ENCODE measurements around the gene MEIS2.

Gene MEIS2

DNA sequence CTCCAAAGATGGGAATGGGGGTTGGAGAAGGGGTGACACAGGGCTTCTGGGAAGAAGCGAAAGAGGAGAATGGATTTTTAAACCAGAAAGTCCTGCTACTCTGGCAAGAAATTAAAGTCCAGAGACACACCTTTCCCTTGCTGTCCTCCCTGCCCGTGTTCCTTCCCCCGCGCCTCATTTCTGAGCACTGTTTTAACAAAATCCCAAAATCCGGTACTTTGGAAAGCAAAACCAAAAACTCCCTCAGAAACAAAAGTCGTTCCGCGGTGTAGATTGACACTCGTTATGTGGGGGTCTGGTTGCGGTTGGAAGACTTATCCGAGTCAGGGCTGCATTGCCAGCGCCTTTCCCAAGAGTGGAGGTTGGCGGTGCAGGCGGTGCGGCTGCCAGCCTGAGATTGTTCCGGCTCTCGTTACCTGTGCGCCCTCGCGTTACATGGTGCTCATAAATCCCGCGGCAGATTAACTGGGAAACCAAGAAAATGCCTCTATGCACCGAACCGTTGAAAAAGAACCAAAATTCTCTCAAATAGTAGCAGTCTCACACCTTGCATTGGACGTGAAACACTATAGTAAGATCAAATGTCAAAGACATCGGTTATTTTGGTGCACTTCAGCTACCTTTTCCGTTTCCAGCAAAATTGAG is 217.7 kb downstream of the MEIS2 start:
- Histone ChIP-seq H3K27ac (ENCODE audit: low read depth, low read length) (no peak overlapping the region), H3K4me1 (ENCODE audit: control insufficient read depth, insufficient read depth, low read length) (peaks cover 10% of the 10 kb centered on the region), H3K27me3 (ENCODE audit: control insufficient read depth, insufficient read depth, low read length) (peaks cover 15% of the 10 kb centered on the region), H3K36me3 (ENCODE audit: control insufficient read depth, insufficient read depth, low read length) (no peaks in the 10 kb centered on the region), H3K4me3 (ENCODE audit: low read length) (peak overlapping the region; percentile 25), H3K9ac (ENCODE audit: low read length) (no peak overlapping the region)

DNA sequence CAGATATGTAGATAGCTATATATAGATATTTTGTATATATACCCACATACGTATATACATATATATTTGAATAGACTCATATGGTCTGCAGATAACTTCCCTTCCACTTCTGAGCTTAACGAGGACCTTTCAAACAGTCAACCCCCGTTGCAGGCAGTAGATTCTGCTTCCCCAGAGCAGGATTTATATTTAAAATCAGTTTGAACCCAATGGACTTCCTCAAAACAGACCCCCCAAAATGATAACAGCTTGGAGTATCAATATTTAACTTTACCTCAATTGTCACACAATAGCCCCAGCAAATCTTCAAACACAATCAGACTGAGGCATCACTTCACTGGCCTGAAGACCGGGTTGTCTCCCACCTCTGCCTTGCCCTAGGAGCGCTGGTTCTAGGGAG is 218.3 kb downstream of the MEIS2 start:
- H3K4me3 ChIP-seq (ENCODE audit: low read length) = no peak overlapping the region

DNA sequence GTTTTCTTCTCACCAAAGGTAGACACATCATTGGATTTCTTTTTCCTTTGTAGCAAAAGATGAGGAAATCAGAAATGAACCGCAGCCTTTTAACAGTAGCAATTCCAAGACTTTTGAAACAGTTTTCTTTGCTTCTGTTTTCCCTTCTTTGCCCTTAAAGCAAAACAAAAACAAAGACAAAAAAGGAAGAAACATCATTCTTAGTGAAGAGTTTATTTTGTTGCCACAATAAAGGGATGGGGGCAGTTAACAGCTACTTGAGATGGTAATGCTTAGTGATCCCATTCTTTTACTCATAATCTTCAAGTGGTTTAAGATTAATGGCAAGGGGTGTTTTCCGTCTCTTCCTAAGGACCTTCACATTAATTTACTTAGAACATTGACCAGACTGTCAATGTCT is 218.8 kb downstream of the MEIS2 start:
- H3K4me1 ChIP-seq (ENCODE audit: control insufficient read depth, insufficient read depth, low read length) = peaks cover 10% of the 10 kb centered on the region
- H3K27me3 ChIP-seq (ENCODE audit: control insufficient read depth, insufficient read depth, low read length) = peaks cover 15% of the 10 kb centered on the region
- H3K27ac ChIP-seq (ENCODE audit: low read depth, low read length) = no peak overlapping the region
- H3K9ac ChIP-seq (ENCODE audit: low read length) = no peak overlapping the region
- no peak overlapping the region for H3K4me3 ChIP-seq (ENCODE audit: low read length)
- H3K36me3 ChIP-seq (ENCODE audit: control insufficient read depth, insufficient read depth, low read length) = no peaks in the 10 kb centered on the region

More for the DNA sequence above, 218.3 kb downstream of the MEIS2 start:
- Histone ChIP-seq H3K36me3 (ENCODE audit: control insufficient read depth, insufficient read depth, low read length) (no peaks in the 10 kb centered on the region), H3K4me1 (ENCODE audit: control insufficient read depth, insufficient read depth, low read length) (peaks cover 10% of the 10 kb centered on the region), H3K9ac (ENCODE audit: low read length) (no peak overlapping the region), H3K27me3 (ENCODE audit: control insufficient read depth, insufficient read depth, low read length) (peaks cover 15% of the 10 kb centered on the region), H3K27ac (ENCODE audit: low read depth, low read length) (no peak overlapping the region)

DNA sequence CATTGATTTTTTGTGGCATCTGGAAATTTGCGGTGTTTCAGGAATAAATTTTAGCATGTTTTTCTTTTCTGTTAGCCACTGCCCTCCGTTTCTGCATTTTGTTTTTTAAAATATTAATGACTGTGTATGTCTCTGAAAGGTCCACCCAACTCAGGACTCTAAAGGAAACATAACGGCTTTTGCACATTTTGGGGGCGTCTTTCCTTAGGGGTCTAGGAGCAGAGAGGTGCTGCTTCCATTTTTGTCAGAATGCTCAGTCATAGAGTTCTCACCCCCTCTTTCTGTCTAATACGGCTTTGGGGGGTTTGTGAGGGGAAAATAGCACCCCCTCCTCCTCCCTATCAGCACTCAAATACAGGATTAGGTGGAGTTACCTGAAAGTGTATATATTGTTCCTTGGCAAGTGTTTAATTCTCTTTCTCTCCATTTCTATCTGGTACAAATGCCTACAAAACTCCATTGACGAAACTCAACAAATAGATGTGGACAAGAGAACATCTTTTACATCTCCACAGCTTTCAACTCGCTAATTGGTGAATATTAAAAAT is 219.4 kb downstream of the MEIS2 start:
- H3K4me3 ChIP-seq (ENCODE audit: low read length) = no peak overlapping the region
- H3K36me3 ChIP-seq (ENCODE audit: control insufficient read depth, insufficient read depth, low read length) = no peaks in the 10 kb centered on the region
- H3K4me1 ChIP-seq (ENCODE audit: control insufficient read depth, insufficient read depth, low read length) = peaks cover 10% of the 10 kb centered on the region
- no peak overlapping the region for H3K27ac ChIP-seq (ENCODE audit: low read depth, low read length)
- peaks cover 12% of the 10 kb centered on the region for H3K27me3 ChIP-seq (ENCODE audit: control insufficient read depth, insufficient read depth, low read length)
- no peak overlapping the region for H3K9ac ChIP-seq (ENCODE audit: low read length)

DNA sequence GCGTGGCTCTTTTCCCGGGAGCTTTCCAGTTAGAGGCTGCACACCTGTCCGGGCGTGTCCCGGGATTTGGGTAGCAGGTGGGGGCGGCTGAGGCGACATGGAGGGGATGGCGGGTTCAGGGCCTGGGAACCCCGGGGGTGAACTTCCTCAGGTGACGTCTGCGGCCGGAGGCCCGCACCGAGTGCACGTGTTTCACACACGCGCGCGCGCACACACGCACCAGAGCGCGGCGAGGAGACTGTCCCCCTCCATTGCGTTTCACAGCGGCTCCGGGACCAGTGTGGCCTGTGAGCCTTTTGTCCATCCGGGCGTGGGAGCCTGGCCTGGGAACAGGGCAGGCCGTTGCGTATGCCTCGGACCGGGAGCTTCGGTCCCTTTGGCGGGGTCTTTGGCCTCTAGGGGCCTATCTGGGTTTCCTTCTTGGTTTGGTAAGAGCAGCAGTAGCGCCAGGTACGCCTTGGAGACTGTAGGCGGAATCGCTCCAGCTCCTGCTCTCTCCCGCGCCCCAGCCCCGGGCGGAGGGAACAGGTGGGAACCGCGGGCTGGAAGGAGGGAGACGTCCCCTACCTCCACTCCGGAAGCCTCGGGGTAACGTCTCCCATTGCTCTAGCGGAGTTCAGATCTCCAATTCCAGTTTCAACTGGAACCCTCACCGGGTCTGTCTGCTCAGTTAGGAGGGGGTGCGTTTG is 220.0 kb downstream of the MEIS2 start:
- Histone ChIP-seq H3K27me3 (ENCODE audit: control insufficient read depth, insufficient read depth, low read length) (peaks cover 12% of the 10 kb centered on the region), H3K4me1 (ENCODE audit: control insufficient read depth, insufficient read depth, low read length) (peaks cover 7% of the 10 kb centered on the region), H3K9ac (ENCODE audit: low read length) (no peak overlapping the region), H3K4me3 (ENCODE audit: low read length) (no peak overlapping the region), H3K36me3 (ENCODE audit: control insufficient read depth, insufficient read depth, low read length) (no peaks in the 10 kb centered on the region), H3K27ac (ENCODE audit: low read depth, low read length) (no peak overlapping the region)

DNA sequence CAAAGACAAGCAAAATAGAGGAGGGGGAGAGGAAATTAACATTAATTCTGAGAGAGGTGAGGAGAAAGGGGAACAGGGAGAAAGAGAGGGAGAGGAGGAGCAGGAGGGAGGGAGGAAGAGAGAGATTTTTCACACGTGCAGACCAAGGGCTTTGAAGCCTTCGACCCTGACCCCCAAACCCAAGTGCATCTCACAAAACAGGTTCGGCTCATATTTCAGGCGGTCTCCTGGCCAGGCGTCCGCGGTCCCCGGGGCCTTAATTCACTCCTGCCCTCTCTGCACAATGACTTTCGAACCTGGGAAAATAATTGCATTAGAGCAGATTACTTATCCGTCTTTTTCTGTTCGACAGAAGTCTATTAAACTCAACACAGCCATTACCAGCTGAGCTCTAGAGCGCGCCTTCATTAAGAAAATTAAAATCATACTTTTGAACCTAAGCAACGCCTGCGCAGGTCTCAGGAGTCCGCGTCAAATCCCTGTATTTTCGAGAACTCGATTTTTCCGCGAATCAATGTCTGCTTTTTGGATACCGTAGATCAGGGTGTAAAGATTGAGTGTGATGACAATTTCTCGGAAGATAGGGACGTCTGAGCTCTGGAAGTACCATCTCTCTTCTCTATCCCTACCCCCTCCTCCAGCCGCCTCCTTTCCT is 220.7 kb downstream of the MEIS2 start:
- H3K9ac ChIP-seq (ENCODE audit: low read length) = no peak overlapping the region
- H3K36me3 ChIP-seq (ENCODE audit: control insufficient read depth, insufficient read depth, low read length) = no peaks in the 10 kb centered on the region
- H3K27ac ChIP-seq (ENCODE audit: low read depth, low read length) = no peak overlapping the region
- H3K4me1 ChIP-seq (ENCODE audit: control insufficient read depth, insufficient read depth, low read length) = peaks cover 2% of the 10 kb centered on the region
- H3K4me3 ChIP-seq (ENCODE audit: low read length) = no peak overlapping the region
- H3K27me3 ChIP-seq (ENCODE audit: control insufficient read depth, insufficient read depth, low read length) = peaks cover 12% of the 10 kb centered on the region

DNA sequence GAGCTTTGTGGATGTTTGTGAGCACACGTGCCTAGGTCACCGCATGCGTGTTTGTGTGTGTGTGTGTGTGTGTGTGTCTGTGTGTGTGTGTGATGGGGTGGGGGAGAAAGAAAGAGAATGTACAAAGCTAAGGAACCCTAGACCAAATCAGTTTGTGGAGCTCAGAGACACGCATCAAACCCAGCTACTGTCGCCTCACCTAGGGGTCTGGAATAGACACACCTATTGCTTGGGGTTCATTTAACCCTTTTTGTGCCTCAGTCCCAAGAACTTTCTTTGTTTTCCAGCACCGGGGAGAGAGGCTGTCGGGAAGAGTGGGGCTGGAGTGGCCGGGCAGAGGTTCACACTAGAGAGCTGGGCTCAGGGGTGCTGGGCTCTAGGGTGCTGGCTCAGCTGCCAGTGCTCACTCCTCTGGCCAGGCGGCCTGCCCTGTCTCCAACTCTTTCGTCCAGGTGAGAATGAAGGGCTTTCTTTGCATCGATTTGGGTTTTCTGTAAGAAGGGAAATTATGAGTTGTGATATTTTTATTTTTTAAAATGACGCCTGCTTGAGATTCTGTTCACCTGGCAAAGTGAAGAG is 221.6 kb downstream of the MEIS2 start:
- no peaks in the 10 kb centered on the region for H3K4me1 ChIP-seq (ENCODE audit: control insufficient read depth, insufficient read depth, low read length)

GRCh38 chr15:36877796-36878683 is 222.3 kb downstream of the MEIS2 start:
- no peak overlapping the region for H3K4me3 ChIP-seq (ENCODE audit: low read length)
- peaks cover 12% of the 10 kb centered on the region for H3K27me3 ChIP-seq (ENCODE audit: control insufficient read depth, insufficient read depth, low read length)
- H3K4me1 ChIP-seq (ENCODE audit: control insufficient read depth, insufficient read depth, low read length) = no peaks in the 10 kb centered on the region
- no peak overlapping the region for H3K9ac ChIP-seq (ENCODE audit: low read length)
- no peaks in the 10 kb centered on the region for H3K36me3 ChIP-seq (ENCODE audit: control insufficient read depth, insufficient read depth, low read length)
- no peak overlapping the region for H3K27ac ChIP-seq (ENCODE audit: low read depth, low read length)

More for the DNA sequence above, 221.6 kb downstream of the MEIS2 start:
- Histone ChIP-seq H3K27me3 (ENCODE audit: control insufficient read depth, insufficient read depth, low read length) (peaks cover 12% of the 10 kb centered on the region), H3K36me3 (ENCODE audit: control insufficient read depth, insufficient read depth, low read length) (no peaks in the 10 kb centered on the region), H3K4me3 (ENCODE audit: low read length) (no peak overlapping the region), H3K9ac (ENCODE audit: low read length) (no peak overlapping the region), H3K27ac (ENCODE audit: low read depth, low read length) (no peak overlapping the region)

GRCh38 chr15:36877294-36877693 is 223.1 kb downstream of the MEIS2 start:
- Histone ChIP-seq H3K4me3 (ENCODE audit: low read length) (no peak overlapping the region), H3K9ac (ENCODE audit: low read length) (no peak overlapping the region), H3K4me1 (ENCODE audit: control insufficient read depth, insufficient read depth, low read length) (no peaks in the 10 kb centered on the region), H3K27me3 (ENCODE audit: control insufficient read depth, insufficient read depth, low read length) (peaks cover 11% of the 10 kb centered on the region), H3K36me3 (ENCODE audit: control insufficient read depth, insufficient read depth, low read length) (no peaks in the 10 kb centered on the region), H3K27ac (ENCODE audit: low read depth, low read length) (no peak overlapping the region)

DNA sequence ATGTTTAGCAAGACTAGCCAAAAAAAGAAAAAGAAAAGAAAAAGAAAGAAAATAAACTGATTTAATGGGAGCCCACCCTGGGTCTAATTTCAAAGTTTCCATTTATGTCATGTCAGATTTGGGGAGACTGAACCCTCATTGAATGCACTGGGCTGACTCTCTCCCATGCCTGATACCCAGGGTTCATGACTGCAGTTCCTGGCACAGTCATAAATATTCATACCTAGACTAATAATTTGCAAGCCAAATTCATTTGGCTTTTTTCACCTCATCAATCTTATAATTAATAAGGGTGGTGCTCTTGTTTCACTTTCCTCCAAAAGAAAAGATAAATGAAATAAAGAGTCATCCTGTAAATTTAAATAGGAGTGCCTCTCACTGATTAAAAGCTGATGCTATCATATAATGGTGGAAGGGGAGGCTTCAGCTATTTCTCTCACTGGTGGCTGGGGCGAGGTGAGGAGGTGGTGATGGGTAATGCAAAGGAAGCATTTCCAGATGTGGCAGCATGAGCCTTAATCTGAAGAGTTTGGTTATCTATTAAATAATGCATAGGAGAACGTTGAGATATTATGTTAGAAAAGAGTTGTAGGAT is 224.5 kb downstream of the MEIS2 start:
- H3K27ac ChIP-seq (ENCODE audit: low read depth, low read length) = no peak overlapping the region
- no peak overlapping the region for H3K9ac ChIP-seq (ENCODE audit: low read length)
- no peaks in the 10 kb centered on the region for H3K4me1 ChIP-seq (ENCODE audit: control insufficient read depth, insufficient read depth, low read length)
- no peaks in the 10 kb centered on the region for H3K36me3 ChIP-seq (ENCODE audit: control insufficient read depth, insufficient read depth, low read length)
- no peak overlapping the region for H3K4me3 ChIP-seq (ENCODE audit: low read length)
- peaks cover 6% of the 10 kb centered on the region for H3K27me3 ChIP-seq (ENCODE audit: control insufficient read depth, insufficient read depth, low read length)

- Histone ChIP-seq H3K4me1 (ENCODE audit: control insufficient read depth, insufficient read depth, low read length) (no peaks in the 10 kb centered on the region), H3K36me3 (ENCODE audit: control insufficient read depth, insufficient read depth, low read length) (no peaks in the 10 kb centered on the region), H3K27ac (ENCODE audit: low read depth, low read length) (no peak overlapping the region), H3K27me3 (ENCODE audit: control insufficient read depth, insufficient read depth, low read length) (no peaks in the 10 kb centered on the region), H3K4me3 (ENCODE audit: low read length) (no peak overlapping the region), H3K9ac (ENCODE audit: low read length) (no peak overlapping the region)
These were observed 225.4 kb downstream of the MEIS2 start for GRCh38 chr15:36874930-36875329.
